HEK293 (cell line): ENCODE data around the gene CSNK1A1L.
A peak's percentile ranks its signal among the peaks of the same experiment; 100 is the strongest.

Experiments used
- CTCF ChIA-PET: fragments of 350-600 bp; formaldehyde crosslinking; extraction: SDS; loops from one replicate; lab custom pipeline; 2021; ENCODE audit warnings: antibody characterized with exemption; lab: Yijun Ruan, JAX
- POLR2A ChIA-PET: fragments of 300-600 bp; formaldehyde crosslinking; extraction: SDS; loops from one replicate; lab custom pipeline; 2020; ENCODE audit warnings: antibody characterized with exemption, inconsistent platforms; lab: Yijun Ruan, JAX
- H3K27ac ChIP-seq: fragments of 200-500 bp; sonication (Bioruptor generic); 2 replicates; pipeline ENCODE4 v1.5.1; 2014; ENCODE audit warnings: low read depth, low read length, control low read depth, inconsistent platforms; ENCODE audit errors: extremely low read depth
- H3K36me3 ChIP-seq, 2 experiments: fragments of 200-500 bp in 1 of 2; sonication (Bioruptor generic) in 1 of 2; 1 replicate in 1 of 2; 2 replicates in 1 of 2; pipeline ENCODE4 v1.5.1; 2014 to 2017; ENCODE audit warnings: inconsistent platforms in 2 of 2, low read length in 2 of 2; ENCODE audit not compliant: control insufficient read depth in 2 of 2, insufficient read depth in 1 of 2
- H3K4me1 ChIP-seq: fragments of 200-500 bp; sonication (Bioruptor generic); 2 replicates; pipeline ENCODE4 v1.5.1; 2014; ENCODE audit warnings: mild to moderate bottlenecking, low read length, inconsistent platforms; ENCODE audit not compliant: control insufficient read depth, insufficient read depth
- H3K4me3 ChIP-seq: 2 replicates; pipeline ENCODE4 v1.5.1; 2011; ENCODE audit warnings: low read depth, mild to moderate bottlenecking, control low read depth, low read length, moderate library complexity
- H3K9me3 ChIP-seq: fragments of 200-500 bp; sonication (Bioruptor generic); 2 replicates; pipeline ENCODE4 v1.5.1; 2014; ENCODE audit warnings: low read depth, low read length, inconsistent platforms; ENCODE audit not compliant: control insufficient read depth, insufficient read depth
- GLI2 ChIP-seq: fragments of 450-650 bp; formaldehyde crosslinking; IDR thresholded peaks from 2 replicates; pipeline ENCODE4; 2017; ENCODE audit warnings: missing biosample characterization, missing genetic modification characterization, low read depth, borderline replicate concordance
- KLF1 ChIP-seq: fragments of 450-650 bp; formaldehyde crosslinking; IDR thresholded peaks from 2 replicates; pipeline ENCODE4 v1.5.1; 2016; ENCODE audit warnings: missing biosample characterization, missing genetic modification characterization
- MYNN ChIP-seq: fragments of 450-650 bp; formaldehyde crosslinking; IDR thresholded peaks from 2 replicates; pipeline ENCODE4 v1.5.1; 2016; ENCODE audit warnings: missing biosample characterization, missing genetic modification characterization, borderline replicate concordance
- ZBTB17 ChIP-seq: fragments of 450-650 bp; formaldehyde crosslinking; IDR thresholded peaks from 2 replicates; pipeline ENCODE4 v1.5.1; 2016; ENCODE audit warnings: missing biosample characterization, missing genetic modification characterization
- ZNF10 ChIP-seq: fragments of 450-650 bp; formaldehyde crosslinking; IDR thresholded peaks from 2 replicates; pipeline ENCODE4 v1.5.1; 2017; ENCODE audit warnings: missing biosample characterization, missing genetic modification characterization
- ZNF146 ChIP-seq: fragments of 450-650 bp; formaldehyde crosslinking; IDR thresholded peaks from 2 replicates; pipeline ENCODE4 v1.5.1; 2016; ENCODE audit warnings: missing biosample characterization, missing genetic modification characterization
- ZNF501 ChIP-seq: fragments of 450-650 bp; formaldehyde crosslinking; IDR thresholded peaks from 2 replicates; pipeline ENCODE4 v1.5.1; 2016; ENCODE audit warnings: missing biosample characterization, missing genetic modification characterization
- ZNF544 ChIP-seq: fragments of 450-650 bp; formaldehyde crosslinking; IDR thresholded peaks from 2 replicates; pipeline ENCODE4 v1.5.0; 2017; ENCODE audit warnings: missing biosample characterization, missing genetic modification characterization
- ZNF596 ChIP-seq: fragments of 450-650 bp; IDR thresholded peaks from 2 replicates; pipeline ENCODE4 v1.5.0; 2018; ENCODE audit warnings: missing biosample characterization, mild to moderate bottlenecking, missing genetic modification characterization, moderate library complexity
- ZNF621 ChIP-seq: fragments of 450-650 bp; formaldehyde crosslinking; IDR thresholded peaks from 2 replicates; pipeline ENCODE4 v1.5.1; 2017; ENCODE audit warnings: missing biosample characterization, missing genetic modification characterization
- ZNF777 ChIP-seq: fragments of 450-650 bp; formaldehyde crosslinking; IDR thresholded peaks from 2 replicates; pipeline ENCODE4 v1.5.1; 2017; ENCODE audit warnings: missing biosample characterization, missing genetic modification characterization, borderline replicate concordance
- ZNF843 ChIP-seq: fragments of 450-650 bp; formaldehyde crosslinking; IDR thresholded peaks from 2 replicates; pipeline ENCODE4 v1.5.1; 2016; ENCODE audit warnings: missing biosample characterization, missing genetic modification characterization
- TF ChIP-seq, protein P1 (sequence below): fragments of 450-650 bp; formaldehyde crosslinking; IDR thresholded peaks from 2 replicates; pipeline ENCODE4 v1.5.1; 2016; ENCODE audit warnings: missing biosample characterization, missing genetic modification characterization
- TF ChIP-seq, protein P2 (sequence below): fragments of 450-650 bp; IDR thresholded peaks from 2 replicates; pipeline ENCODE4 v1.5.1; 2018; ENCODE audit warnings: missing biosample characterization, missing genetic modification characterization

Gene CSNK1A1L

GRCh38 chr13:37089495-37089894, 16.0 kb downstream of the CSNK1A1L start:
- H3K36me3 ChIP-seq, result no peaks in the 10 kb centered on the region
- CTCF ChIA-PET, result interaction anchor here (0.5 to 1.0 kb wide), 3 partner anchors 13 to 20 kb away, joined by 3 to 4 read pairs (median 3); no protein-coding TSS in a partner anchor
- H3K9me3 ChIP-seq, result no peaks in the 10 kb centered on the region
- TF ChIP-seq ZNF544 (tag by site-specific recombination) (no peak), ZNF501 (no peak), MYNN (tag by site-specific recombination) (no peak), ZNF10 (tag by site-specific recombination) (peak; percentile 82), ZNF596 (0 out of 2 replicates have a peak, but pooled peaks have one; percentile 5), ZNF621 (tag by site-specific recombination) (no peak), KLF1 (tag by site-specific recombination) (no peak)
- TF ChIP-seq, all 188 proteins: peak for 2
- POLR2A ChIA-PET, result no interaction called here
- Histone ChIP-seq H3K4me3 (no peak overlapping the region), H3K27ac (no peak overlapping the region), H3K4me1 (no peaks in the 10 kb centered on the region)

- H3K27ac ChIP-seq, result no peak overlapping the region
- no peaks in the 10 kb centered on the region for H3K4me1 ChIP-seq
- CTCF ChIA-PET, result no interaction called here
- TF ChIP-seq MYNN (tag by site-specific recombination) (no peak), ZNF146 (tag by site-specific recombination) (no peak)
- no peaks in the 10 kb centered on the region for H3K9me3 ChIP-seq
- POLR2A ChIA-PET, result no interaction called here
- H3K36me3 ChIP-seq, result no peaks in the 10 kb centered on the region
- no peak overlapping the region for H3K4me3 ChIP-seq
Observed at GRCh38 chr13:37087486-37087885, 18.0 kb downstream of the CSNK1A1L start.

DNA sequence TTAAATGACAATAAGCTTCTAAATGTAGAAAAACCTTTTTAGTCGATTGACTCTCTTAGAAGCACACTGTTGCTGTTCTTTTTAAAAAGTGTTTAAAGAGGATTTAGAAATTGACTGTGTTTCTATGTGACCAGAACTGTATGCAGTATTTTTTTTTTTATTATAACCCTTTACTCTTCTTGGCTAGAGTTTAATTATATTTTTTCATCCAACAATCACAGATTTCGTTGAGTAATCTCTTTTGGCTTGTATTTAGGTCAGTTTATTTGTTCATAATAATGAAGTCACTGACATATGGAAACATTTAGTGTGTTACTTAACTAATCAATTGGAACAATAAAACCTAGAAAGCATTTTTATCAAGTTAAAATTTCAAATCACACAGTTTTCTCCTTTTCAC, 19.9 kb downstream of the CSNK1A1L start:
- POLR2A ChIA-PET, result no interaction called here
- H3K9me3 ChIP-seq, result no peaks in the 10 kb centered on the region
- no peak overlapping the region for H3K27ac ChIP-seq
- TF ChIP-seq ZBTB17 (tag by site-specific recombination), result no peak
- CTCF ChIA-PET, result interaction anchor here (0.6 to 1.4 kb wide), 2 partner anchors 11 to 219 kb away, joined by 3 to 6 read pairs; no protein-coding TSS in a partner anchor
- no peaks in the 10 kb centered on the region for H3K36me3 ChIP-seq
- no peak overlapping the region for H3K4me3 ChIP-seq
- H3K4me1 ChIP-seq, result no peaks in the 10 kb centered on the region

DNA sequence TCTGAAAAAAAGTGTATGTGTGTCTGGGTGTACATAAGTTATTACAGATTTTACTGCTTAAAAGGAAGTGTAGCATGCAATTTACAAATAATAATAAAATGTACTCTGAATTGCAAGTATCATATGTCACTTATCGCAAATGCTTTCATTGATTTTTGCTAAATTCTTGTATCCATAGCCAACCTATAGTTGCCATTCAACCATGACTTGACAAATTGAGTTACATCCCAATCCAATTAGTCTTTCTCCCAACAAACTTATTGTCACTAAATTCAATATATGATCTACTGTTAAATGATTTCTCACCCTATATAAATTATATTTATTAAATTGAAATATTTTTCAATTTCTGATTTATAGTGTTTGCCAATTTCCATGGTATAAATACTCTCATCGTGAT, 28.6 kb downstream of the CSNK1A1L start:
- H3K4me3 ChIP-seq, result no peak overlapping the region
- no peak overlapping the region for H3K27ac ChIP-seq
- no peak for TF ChIP-seq GLI2
- TF ChIP-seq, protein P1, sequence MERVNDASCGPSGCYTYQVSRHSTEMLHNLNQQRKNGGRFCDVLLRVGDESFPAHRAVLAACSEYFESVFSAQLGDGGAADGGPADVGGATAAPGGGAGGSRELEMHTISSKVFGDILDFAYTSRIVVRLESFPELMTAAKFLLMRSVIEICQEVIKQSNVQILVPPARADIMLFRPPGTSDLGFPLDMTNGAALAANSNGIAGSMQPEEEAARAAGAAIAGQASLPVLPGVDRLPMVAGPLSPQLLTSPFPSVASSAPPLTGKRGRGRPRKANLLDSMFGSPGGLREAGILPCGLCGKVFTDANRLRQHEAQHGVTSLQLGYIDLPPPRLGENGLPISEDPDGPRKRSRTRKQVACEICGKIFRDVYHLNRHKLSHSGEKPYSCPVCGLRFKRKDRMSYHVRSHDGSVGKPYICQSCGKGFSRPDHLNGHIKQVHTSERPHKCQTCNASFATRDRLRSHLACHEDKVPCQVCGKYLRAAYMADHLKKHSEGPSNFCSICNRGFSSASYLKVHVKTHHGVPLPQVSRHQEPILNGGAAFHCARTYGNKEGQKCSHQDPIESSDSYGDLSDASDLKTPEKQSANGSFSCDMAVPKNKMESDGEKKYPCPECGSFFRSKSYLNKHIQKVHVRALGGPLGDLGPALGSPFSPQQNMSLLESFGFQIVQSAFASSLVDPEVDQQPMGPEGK (tag by site-specific recombination), result no peak
- TF ChIP-seq ZNF621 (tag by site-specific recombination), result no peak
- TF ChIP-seq ZNF501, result no peak
- no peak for TF ChIP-seq ZNF777 (tag by site-specific recombination)
- no peak for TF ChIP-seq ZNF843 (tag by site-specific recombination)
- TF ChIP-seq, protein P2, sequence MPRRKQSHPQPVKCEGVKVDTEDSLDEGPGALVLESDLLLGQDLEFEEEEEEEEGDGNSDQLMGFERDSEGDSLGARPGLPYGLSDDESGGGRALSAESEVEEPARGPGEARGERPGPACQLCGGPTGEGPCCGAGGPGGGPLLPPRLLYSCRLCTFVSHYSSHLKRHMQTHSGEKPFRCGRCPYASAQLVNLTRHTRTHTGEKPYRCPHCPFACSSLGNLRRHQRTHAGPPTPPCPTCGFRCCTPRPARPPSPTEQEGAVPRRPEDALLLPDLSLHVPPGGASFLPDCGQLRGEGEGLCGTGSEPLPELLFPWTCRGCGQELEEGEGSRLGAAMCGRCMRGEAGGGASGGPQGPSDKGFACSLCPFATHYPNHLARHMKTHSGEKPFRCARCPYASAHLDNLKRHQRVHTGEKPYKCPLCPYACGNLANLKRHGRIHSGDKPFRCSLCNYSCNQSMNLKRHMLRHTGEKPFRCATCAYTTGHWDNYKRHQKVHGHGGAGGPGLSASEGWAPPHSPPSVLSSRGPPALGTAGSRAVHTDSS (tag by site-specific recombination), result no peak
- POLR2A ChIA-PET, result no interaction called here
- no peaks in the 10 kb centered on the region for H3K36me3 ChIP-seq
- no peaks in the 10 kb centered on the region for H3K4me1 ChIP-seq
- H3K9me3 ChIP-seq, result no peaks in the 10 kb centered on the region
- CTCF ChIA-PET, result interaction anchor here (0.7 kb wide), 1 partner anchor 33 kb away, joined by 3 read pairs; no protein-coding TSS in a partner anchor
